ENCODE data around the gene PUS7.
"Not testable (repeated sequence)": the region's sequence is repeated elsewhere in the genome, so short reads cannot be mapped to it uniquely, and the experiment has no call there.

PUS7 gene

GRCh38 chr7:105444342-105444987, 77.6 kb downstream of the PUS7 start:
- H3K4me1 ChIP-seq (ENCODE audit: low read length), result no peaks in the 10 kb centered on the region
- H3K27me3 ChIP-seq (replicated peaks; ENCODE audit: insufficient read depth, low read length), result no peaks in the 10 kb centered on the region
- no peaks in the 10 kb centered on the region for H3K36me3 ChIP-seq (replicated peaks; ENCODE audit: insufficient read depth, low read length)
- H3F3A ChIP-seq (ENCODE audit: insufficient read depth, low read length), result no peaks in the 10 kb centered on the region
- H3K4me3 ChIP-seq (ENCODE audit: low read length), result no peak overlapping the region
- H3K9ac ChIP-seq (ENCODE audit: low read length), result no peak overlapping the region
- TF ChIP-seq EZH2 (optimal IDR thresholded peaks at IDR 0.05; ENCODE audit: low read depth, low read length) (no peak), CTCF (IDR thresholded peaks at IDR 0.05; ENCODE audit: low read length) (no peak), EZH2phosphoT487 (IDR thresholded peaks at IDR 0.05; ENCODE audit: low read length) (no peak)
- H4K20me1 ChIP-seq (ENCODE audit: insufficient read depth, low read length), result no peaks in the 10 kb centered on the region
- H3K9me2 ChIP-seq (replicated peaks; ENCODE audit: insufficient read depth, low read length), result no peaks in the 10 kb centered on the region
- H3K9me3 ChIP-seq (replicated peaks; ENCODE audit: insufficient read depth, low read length), result no peaks in the 10 kb centered on the region
- no peak overlapping the region for H3K27ac ChIP-seq (ENCODE audit: low read length)
- H3K4me2 ChIP-seq (ENCODE audit: low read depth, low read length), result no peak overlapping the region
- no peak for DNase-seq
- H3K79me2 ChIP-seq (ENCODE audit: low read length), result no peaks in the 10 kb centered on the region
- H2AFZ ChIP-seq (ENCODE audit: low read length), result no peak overlapping the region

GRCh38 chr7:105442214-105442613, 79.9 kb downstream of the PUS7 start:
- not testable (repeated sequence) for H3K4me2 ChIP-seq (ENCODE audit: low read depth, low read length); H3K27ac ChIP-seq (ENCODE audit: low read length); H3K4me1 ChIP-seq (ENCODE audit: low read length); H3K9me3 ChIP-seq (replicated peaks; ENCODE audit: insufficient read depth, low read length); H3K36me3 ChIP-seq (replicated peaks; ENCODE audit: insufficient read depth, low read length); DNase-seq; H3K4me3 ChIP-seq (ENCODE audit: low read length); H3K27me3 ChIP-seq (replicated peaks; ENCODE audit: insufficient read depth, low read length); H3K9me2 ChIP-seq (replicated peaks; ENCODE audit: insufficient read depth, low read length); H2AFZ ChIP-seq (ENCODE audit: low read length); H3K9ac ChIP-seq (ENCODE audit: low read length); H3K79me2 ChIP-seq (ENCODE audit: low read length); H3F3A ChIP-seq (ENCODE audit: insufficient read depth, low read length); H4K20me1 ChIP-seq (ENCODE audit: insufficient read depth, low read length)

GRCh38 chr7:105439174-105439893, 82.7 kb downstream of the PUS7 start:
- Histone ChIP-seq H3K27me3 (replicated peaks; ENCODE audit: insufficient read depth, low read length) (no peaks in the 10 kb centered on the region), H3K36me3 (replicated peaks; ENCODE audit: insufficient read depth, low read length) (no peaks in the 10 kb centered on the region), H3K9me2 (replicated peaks; ENCODE audit: insufficient read depth, low read length) (no peaks in the 10 kb centered on the region), H3K4me2 (ENCODE audit: low read depth, low read length) (no peak overlapping the region), H2AFZ (ENCODE audit: low read length) (no peak overlapping the region), H3K9ac (ENCODE audit: low read length) (no peak overlapping the region), H3K27ac (ENCODE audit: low read length) (no peak overlapping the region), H3K79me2 (ENCODE audit: low read length) (no peaks in the 10 kb centered on the region), H3F3A (ENCODE audit: insufficient read depth, low read length) (no peaks in the 10 kb centered on the region), H4K20me1 (ENCODE audit: insufficient read depth, low read length) (no peaks in the 10 kb centered on the region), H3K4me3 (ENCODE audit: low read length) (no peak overlapping the region), H3K9me3 (replicated peaks; ENCODE audit: insufficient read depth, low read length) (no peaks in the 10 kb centered on the region), H3K4me1 (ENCODE audit: low read length) (no peaks in the 10 kb centered on the region)
- DNase-seq, result no peak
- TF ChIP-seq EZH2phosphoT487 (IDR thresholded peaks at IDR 0.05; ENCODE audit: low read length) (no peak), EZH2 (optimal IDR thresholded peaks at IDR 0.05; ENCODE audit: low read depth, low read length) (no peak), CTCF (IDR thresholded peaks at IDR 0.05; ENCODE audit: low read length) (no peak)

DNA sequence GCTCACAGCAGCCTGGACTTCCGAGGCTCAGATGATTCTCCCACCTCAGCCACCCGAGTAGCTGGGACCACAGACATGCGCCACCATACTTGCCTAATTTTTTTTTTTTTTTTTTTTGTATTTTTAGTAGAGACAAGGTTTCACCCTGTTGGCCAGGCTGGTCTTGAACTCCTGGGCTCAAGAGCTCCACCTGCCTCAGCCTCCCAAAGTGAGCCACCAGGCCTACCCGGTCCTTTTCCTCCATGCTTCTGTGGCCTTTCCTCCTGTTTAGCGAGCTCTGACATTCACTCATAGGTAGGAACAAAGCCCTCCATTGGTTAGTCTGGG, 83.3 kb downstream of the PUS7 start:
- H2AFZ ChIP-seq (ENCODE audit: low read length), result no peak overlapping the region
- no peak overlapping the region for H3K27ac ChIP-seq (ENCODE audit: low read length)

More for the DNA sequence above, 83.3 kb downstream of the PUS7 start:
- H3K9me2 ChIP-seq (replicated peaks; ENCODE audit: insufficient read depth, low read length), result no peaks in the 10 kb centered on the region
- H3K9me3 ChIP-seq (replicated peaks; ENCODE audit: insufficient read depth, low read length), result no peaks in the 10 kb centered on the region
- H3K4me2 ChIP-seq (ENCODE audit: low read depth, low read length), result no peak overlapping the region
- no peaks in the 10 kb centered on the region for H3F3A ChIP-seq (ENCODE audit: insufficient read depth, low read length)
- H4K20me1 ChIP-seq (ENCODE audit: insufficient read depth, low read length), result no peaks in the 10 kb centered on the region
- no peaks in the 10 kb centered on the region for H3K36me3 ChIP-seq (replicated peaks; ENCODE audit: insufficient read depth, low read length)
- H3K79me2 ChIP-seq (ENCODE audit: low read length), result no peaks in the 10 kb centered on the region
- no peaks in the 10 kb centered on the region for H3K27me3 ChIP-seq (replicated peaks; ENCODE audit: insufficient read depth, low read length)
- no peak overlapping the region for H3K9ac ChIP-seq (ENCODE audit: low read length)
- TF ChIP-seq EZH2 (optimal IDR thresholded peaks at IDR 0.05; ENCODE audit: low read depth, low read length) (no peak), CTCF (IDR thresholded peaks at IDR 0.05; ENCODE audit: low read length) (no peak), EZH2phosphoT487 (IDR thresholded peaks at IDR 0.05; ENCODE audit: low read length) (no peak)
- no peak for DNase-seq
- no peaks in the 10 kb centered on the region for H3K4me1 ChIP-seq (ENCODE audit: low read length)
- no peak overlapping the region for H3K4me3 ChIP-seq (ENCODE audit: low read length)

All from MM.1S (cell line).